LoVo (cell line): ENCODE data around the gene PVALB.

Experiments used
- DNase-seq: peaks from one replicate; pipeline ENCODE4 v3.0.0-alpha.2; 2016; ENCODE audit warnings: low spot score

PVALB gene

DNA sequence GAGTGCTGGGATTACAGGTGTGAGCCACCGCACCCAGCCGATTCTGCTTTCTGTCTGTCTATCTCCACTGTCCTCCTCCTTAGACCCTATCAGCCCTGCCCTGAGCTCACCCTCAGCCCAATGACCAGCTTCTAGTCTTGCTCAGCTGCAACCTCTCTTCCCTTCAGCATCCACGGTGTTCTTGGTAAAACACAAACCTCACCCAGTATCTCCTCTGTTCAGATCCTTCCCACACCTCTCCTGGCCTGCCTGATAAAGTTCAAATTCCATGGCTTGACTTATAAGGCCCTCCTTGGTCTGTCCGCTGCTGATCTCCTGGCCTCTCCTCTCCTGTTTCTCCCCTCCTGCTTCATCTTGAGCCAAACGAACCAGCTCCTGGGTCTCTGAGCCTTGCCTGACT, 29.4 kb upstream of the PVALB start:
- DNase-seq, result no peak

DNA sequence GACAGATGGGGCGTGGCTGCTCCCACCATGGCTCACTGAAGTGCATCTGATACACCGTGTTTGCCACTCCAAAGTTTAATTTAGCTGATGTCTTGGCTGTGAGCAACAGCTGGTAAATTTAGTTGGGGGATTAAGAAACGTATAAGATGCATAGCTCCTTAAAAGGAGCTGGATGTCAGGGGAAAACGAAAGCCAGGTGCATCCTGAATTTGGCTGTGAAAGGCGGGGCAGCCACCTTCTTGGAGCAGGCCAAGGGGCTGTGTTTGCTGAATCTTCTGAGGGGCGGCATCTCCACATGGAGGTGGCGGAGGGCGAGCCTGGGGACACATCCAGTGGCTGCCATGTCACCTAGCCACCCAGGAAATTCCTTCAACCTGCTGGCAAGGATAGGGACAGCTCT, 23.3 kb upstream of the PVALB start:
- no peak for DNase-seq

DNA sequence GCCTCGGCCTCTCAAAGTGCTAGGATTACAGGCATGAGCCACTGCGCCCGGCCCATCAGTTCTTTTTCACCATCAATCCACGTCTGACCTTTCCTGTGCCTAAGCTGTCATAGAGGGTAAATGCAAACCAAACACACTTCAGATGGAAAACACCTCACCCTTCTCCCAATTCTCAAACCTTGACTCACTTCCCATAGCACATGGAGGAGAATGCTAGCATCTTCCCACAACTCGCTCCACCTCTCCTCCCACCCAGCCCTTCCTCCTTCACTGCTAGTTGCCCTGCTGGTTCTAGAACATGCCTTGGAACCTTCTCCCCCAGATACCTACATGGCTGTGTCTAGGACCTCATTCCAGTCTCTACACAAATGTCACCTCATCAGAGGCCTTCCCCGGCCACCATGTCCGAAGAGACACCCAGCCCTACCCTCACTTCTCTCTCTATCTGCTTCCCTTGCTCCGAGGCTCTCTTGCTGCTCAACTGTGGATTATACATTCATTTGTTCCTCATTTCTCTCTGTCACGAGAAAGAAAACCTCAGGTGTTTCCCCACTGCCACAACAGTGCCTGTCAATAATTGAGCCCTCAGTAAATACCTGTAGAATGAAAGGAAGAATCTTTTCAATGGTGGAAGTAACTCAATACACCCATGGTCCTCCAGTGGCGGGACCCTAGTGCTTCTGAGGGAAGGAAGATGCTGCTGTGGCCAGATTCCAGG, 22.7 kb upstream of the PVALB start:
- no peak for DNase-seq

DNA sequence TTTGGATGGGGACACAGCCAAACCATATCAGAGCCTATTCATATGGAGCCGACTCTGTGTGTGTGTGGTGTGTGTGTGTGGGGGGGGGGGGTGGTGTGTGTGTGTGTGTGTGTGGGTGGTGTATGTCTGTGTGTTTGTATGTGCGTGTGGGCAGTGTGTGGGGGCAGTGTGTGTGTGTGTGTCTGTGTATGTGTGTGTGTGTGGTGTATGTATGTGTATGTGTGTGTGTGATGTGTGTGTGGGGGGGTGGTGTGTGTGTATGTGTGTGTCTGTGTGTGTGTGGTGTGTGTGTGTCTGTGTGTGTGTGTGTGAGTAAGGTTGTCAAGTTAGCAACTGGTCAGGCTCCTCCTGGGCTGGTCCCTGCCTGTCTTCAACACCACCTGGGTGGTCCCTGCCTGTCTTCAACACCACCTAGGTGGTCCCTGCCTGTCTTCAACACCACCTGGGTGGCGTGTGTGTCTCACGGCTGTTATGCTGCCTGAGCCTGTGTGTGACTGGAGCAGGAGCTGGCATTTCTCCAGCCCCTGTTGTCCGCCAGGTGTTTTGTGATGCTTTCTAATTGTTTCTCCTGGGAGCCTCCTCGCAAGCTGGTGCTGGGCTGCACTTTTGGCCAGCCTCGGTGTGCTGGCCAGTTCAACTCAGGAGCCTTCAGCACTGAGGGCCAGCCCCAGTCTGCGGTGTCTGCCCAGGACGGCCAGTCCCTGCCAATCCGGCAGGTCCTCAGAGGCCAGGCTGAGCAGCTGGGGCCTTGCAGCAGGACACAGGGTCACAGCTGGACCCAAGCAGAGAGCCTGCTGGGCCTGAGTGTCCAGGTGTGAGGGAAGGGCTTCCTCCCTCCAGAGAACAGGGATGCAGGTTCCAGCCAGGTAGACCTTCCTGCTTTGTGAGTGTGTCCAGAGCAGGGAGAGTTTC, 21.5 kb upstream of the PVALB start:
- DNase-seq, result no peak

DNA sequence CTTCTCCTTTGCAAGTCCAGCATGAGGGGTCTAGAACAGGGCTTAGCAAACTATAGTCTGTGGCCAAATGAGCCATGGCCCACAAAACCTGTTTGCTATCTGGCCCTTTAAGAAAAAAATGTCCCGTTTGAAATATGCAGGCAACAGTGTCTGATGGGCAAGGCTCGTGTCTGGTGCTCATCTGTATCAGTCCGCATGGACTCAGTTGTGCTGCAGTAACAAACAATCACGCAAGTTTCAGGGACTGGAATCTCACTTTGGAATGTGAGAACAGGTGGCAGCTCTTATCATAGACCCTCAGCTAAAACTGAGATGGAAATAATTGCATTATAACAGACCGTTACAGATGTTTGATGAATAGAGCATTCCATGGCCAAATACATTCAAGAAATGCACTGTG, 19.1 kb upstream of the PVALB start:
- DNase-seq, result no peak

DNA sequence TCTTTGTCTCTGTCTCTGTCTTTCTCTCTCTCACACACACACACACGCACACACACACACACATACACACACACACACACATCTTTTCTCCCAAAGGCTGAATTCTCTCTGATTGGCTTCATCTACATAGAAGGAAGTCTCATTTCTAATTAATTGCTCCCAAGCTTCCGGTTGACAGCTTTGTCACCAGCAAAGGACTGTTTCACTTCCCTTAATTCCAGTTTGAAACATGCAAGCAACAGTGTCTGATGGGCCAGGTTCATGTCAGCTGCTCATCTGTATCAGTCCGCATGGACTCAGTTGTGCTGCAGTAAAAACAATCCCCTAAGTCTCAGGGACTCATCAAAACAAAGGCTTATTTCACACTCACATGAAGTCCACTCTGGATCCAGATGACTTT, 16.2 kb upstream of the PVALB start:
- no peak for DNase-seq

DNA sequence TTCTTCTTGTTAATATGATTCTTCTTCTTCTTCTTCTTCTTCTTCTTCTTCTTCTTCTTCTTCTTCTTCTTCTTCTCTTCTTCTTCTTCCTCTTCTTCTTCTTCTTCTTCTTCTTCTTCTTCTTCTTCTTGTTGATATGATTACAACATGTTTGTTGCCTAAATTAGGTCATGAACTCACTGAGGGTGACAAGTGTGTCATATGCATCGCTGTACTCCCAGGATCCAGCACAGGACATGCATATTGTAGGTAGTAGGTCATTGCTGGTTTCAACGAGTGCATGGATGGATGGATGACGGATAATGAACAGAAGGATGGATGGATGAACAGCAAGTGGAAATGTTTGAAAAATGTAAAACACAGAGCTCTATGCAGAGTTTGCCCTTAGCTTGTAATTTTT, 14.9 kb upstream of the PVALB start:
- DNase-seq, result no peak

DNA sequence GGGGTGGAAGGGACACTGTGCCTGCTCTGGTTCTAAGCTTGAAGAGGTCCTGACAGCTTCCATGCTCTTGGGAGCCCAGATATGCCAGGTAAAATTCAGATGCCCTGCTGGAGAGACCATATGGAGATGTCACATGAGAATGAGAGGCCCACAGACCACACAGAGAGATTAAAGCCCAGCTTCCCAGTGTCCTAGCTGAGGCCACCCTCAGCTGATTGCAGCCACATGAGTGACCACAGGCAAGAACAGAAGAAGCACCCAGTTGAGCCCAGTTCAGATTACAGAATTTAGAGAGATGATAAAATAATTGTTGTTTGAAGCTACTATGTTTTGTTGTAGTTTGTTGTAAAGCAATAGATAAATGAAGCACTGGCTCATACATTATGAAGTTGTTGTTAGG, 14.4 kb upstream of the PVALB start:
- no peak for DNase-seq

DNA sequence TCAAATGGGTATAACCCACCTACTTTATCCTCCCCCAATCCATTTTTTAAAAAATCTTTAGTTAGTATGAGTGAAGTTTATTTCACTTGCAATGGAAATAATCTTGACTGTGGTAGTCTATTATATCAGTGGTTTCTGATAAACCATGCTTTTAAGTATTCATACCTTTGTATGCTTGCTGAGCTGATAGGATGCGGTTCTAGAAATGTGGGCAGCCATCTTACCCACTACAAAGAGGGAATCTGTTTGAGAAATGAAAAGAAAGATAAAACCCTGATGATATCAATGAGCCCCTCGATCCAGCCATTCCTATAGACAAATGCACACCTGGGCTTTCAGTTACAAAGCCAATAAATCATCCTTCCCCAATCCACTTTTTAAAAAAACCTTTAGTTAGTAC, 13.8 kb upstream of the PVALB start:
- no peak for DNase-seq

DNA sequence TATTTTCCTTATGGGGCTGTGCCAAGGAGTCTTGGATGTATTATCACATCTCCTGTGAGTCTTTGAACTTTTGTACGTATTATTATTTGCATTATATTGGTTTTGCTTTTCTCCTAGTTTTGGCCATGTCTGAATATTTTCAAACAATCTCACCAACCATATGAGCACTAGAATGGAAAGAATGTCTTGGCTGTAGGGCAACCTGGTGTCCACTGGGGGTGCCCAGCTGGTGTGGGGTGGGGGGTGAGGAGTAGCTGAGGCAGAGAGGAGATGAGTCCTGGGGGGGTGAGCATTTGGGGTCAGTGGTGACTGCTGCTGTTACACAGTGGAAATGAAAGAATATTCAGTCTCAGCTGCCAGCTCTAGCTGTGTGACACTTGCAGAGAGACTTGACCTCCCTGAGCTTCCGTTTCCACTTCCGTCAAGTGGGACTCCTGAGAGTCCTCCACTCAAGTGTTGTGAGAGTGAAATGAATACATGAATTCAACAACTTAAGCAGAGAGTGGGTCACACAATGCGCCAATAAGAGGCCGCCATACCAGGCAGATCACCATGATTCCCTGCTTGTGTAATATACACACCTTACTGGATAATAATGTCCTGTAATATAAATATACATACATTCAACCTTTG, 12.7 kb upstream of the PVALB start:
- DNase-seq, result no peak

DNA sequence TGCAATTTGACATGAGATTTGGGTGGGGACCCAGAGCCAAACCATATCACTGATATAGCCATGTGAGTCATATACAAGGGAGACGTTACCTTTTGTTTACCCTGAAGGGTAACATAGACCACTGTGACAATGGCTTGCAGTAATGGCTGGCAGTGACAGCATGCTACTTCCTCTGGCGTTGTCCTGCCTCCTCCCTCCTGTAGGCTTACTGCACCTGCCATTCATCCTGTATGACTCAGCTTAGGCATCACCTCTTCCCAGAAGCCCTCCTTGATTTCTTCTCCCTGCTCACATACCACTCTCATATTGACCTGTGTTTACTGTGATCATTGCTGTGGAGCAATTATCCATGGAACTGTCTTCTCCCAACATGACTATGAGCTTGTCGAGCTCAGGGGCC, 12.0 kb upstream of the PVALB start:
- no peak for DNase-seq

DNA sequence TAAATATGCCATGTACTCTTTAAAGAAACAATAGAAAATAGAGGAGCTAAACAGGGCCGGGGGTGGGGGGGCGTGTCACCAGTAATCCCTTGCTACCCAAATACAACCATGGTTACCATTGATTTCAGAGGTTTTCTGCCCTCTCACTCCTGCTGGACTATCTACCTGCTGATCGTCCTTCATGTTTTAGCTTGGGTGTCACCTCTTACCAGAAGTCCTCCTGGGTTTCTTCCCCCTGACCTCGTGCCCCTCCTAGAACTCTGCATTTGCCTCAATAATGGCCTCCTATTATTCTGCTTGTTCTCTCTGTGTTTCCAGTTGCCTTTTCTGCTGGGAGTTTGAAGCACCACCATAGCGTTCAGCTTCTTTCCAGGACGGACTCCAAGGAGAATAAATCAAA, 9.4 kb upstream of the PVALB start:
- no peak for DNase-seq

DNA sequence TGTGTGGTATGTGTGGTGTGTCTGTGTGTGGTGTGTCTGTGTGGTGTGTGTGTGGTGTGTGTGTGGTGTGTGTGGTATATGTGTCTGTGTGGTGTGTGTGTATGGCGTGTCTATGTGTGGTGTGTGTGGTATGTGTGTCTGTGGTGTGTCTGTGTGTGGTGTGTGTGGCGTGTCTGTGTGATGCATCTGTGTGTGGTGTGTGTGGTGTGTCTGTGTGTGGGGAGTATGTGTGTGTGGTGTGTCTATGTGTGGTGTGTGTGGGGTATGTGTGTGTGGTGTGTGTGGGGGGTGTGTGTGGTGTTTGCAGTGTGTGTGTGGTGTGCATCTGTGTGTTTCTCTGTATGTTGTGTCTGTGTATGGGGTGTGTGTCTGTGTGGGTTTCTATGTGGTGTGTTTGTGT, 7.8 kb upstream of the PVALB start:
- DNase-seq, result no peak

DNA sequence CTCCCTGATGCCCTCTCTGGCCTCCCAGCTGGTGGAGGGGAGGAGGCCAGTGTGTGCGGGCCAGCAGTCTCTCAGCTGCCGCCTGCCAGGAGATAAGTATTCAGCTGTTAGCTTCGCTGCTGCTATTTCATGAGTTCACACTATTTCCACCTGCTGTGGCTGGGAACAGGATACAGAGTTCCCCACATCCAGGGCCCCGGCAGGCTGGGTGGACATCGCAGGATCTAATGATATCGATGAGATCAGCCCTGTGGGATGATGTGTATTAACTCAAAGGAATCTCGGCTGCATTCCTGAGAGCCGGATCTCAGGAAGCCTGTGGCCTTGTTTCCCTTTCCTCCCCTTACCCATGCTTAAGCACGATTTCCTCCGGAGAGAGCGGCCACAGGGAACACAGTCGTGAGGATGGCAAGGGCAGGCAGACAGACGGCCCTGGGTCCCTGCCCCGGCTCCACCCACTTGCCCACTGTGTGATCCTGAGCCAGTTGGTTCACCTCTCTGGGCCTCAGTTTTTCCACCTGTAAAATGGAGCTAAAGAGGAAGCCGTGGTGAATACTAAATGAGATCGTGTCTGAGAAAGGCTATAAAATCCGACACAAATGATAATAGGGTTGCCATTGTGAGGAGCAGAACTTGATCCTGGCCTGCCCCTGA, 6.5 kb upstream of the PVALB start:
- no peak for DNase-seq

DNA sequence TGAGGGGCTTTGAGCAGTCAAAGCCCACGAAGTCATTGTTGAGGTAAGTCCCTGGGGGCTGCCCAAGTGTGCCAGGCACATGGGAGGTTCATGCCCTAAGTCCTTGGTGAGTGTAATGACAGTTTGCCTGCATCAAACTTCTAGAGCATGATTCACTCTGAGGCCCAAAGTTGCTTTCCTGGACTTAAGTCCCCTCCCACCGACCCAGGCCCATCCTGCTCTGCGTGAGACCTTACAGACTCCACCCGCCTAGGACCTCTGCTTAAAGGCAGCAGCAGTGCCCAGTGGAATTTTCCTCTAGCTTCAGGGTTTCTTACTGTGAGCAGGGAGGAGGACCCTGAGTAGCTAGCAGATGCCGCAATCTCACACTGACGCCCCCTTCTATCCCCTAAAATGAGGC, 5.7 kb upstream of the PVALB start:
- no peak for DNase-seq

DNA sequence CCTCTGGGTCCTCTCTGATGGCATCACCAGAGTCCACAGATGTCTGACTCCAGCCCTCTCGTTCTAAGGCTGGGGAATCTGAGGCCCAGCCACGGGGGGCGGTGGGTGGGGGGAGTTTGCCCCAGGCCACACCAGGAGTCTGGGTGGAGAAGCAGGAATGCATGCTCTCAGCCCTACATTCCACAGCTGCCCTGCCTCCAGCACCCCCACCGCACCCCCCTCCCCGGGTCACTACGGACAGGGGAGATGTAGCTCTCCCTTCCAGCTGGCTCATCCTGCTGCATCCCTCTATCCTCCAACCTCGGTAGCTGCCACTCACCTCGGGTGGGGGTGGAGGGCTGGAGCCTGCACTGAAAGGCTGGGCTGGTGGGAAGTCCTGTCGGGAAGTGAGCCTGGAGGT, 2.3 kb upstream of the PVALB start:
- DNase-seq, result no peak

DNA sequence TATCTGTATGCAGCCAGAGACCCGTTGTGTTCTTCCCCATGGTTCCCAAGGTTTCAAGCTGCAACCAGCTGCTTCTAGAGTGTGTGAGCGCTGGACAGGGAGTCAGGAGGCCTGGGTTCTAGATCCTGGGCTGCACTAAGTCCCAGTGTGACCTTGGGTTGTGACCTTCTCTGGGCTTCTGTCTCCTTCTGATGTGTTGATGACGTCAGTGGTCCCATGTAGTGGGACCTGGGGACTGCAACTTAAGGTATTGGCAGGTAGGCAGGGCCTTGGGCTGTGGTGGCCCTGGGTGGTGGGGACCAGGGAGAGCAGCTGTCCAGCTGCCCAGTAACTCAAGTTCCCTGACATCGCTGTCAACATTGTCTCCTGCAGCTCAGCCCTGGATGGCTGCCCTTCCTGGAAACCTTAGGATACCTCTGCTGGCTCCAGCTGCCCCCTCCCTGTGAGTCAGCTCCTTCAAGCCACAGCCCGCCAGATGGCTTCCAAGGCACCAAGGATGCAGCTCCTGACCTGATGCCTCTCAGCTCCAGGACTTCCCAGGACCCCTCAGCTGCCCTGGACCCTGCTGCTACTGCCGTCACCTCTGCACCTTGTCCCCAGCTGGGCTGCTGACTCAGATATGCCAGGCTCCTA, 1.3 kb upstream of the PVALB start:
- no peak for DNase-seq

DNA sequence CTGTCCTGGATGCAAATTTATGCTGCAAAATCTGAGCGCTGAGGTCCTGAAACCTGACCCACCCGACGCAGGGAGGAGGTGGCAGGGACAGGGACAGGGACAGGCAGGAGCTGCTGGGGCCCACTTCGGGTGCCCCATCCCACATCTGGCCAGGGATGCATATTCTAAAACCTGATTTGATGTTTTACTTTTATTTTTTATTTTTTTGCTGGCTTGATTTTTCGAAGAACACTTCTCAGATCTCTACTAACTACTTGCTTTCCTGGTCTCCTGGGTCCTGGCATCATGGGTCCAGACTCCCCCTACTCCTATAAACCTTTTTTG, 652 bp upstream of the PVALB start:
- no peak for DNase-seq

DNA sequence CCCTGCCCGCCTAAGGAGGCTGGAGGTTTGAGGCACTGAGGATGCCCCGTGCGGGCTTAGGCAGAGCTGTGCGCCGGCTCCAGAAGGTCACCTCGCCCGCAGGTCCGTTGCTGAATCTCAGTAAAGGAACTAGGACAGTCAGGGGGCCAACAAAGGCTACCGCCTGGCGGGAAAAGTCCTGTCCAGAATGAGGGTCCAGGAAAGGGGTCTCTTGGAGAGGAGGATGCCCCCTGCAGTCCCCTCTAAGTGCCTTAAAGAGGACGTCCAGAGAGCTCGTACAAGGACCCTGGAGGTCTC, 548 bp downstream of the PVALB start:
- no peak for DNase-seq

DNA sequence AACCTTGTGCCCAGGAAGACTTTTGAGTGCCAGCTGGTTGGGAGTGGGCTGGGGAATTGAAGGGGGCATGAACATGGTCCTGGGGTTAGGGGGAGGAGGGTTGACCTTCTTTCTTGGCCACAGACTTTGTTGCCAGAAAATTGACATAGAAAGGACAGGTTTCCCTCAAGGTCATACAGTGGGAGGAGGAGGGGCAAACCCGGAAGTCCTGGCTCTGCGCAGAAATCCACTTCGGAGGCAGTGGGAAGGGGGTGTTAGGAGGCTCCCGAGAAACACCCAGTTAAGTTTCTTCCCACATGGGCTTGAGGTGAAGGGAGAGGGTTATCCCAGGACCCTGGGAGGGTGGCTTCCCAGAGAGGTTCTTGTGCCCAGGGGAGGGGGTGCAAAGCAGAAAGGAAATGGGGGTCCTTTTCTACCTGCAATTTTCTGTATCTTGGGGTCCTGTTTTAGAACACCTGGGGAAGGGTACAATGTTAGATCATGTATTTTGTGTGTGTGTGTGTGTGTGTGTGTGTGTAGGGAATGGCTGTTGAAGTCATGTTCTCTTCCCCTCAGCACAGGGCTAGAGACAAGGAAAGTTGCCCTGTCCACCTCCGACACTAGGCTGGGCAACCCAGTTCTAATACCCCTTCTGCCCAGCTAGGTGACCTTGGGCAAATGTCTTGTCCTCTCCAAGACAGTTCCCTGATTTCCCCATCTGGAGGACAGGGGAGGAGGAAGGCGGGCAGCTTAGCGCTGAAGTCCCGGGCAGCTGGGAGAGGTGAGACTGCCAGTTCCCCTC, 1.1 kb downstream of the PVALB start:
- DNase-seq, result no peak

DNA sequence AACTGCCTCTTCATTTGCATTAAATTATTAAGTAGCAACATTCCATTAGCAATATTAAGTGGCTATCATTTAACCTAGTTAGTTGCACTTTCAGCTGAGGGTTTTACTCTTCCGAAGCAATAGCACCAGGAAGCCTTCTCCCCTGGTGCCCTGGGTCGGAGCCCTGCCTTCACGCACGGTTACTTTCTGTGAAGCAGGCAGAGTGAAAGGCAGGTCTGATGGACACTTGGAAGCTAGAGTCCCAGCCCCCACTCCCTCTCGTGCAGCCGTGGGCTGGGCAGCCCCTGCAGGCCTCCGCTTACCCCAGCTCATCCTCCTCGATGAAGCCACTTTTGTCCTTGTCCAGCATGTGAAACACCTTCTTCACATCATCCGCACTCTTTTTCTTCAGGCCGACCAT, 2.0 kb downstream of the PVALB start:
- DNase-seq, result no peak
